Nephron progenitor cell (in vitro differentiated cells): ENCODE results near the gene BRINP2.

Source experiments
- DNase-seq: peaks from one replicate; pipeline ENCODE4 v3.0.0; 2021
- H3K27ac Mint-ChIP-seq: 2 replicates; pipeline ENCODE4 v1.8.0; 2021; ENCODE audit warnings: mild to moderate bottlenecking, moderate library complexity, mixed read lengths
- H3K27me3 Mint-ChIP-seq: 2 replicates; pipeline ENCODE4 v1.8.0; 2021; ENCODE audit warnings: mild to moderate bottlenecking, low read depth, mixed read lengths; ENCODE audit not compliant: poor library complexity
- H3K36me3 Mint-ChIP-seq: 2 replicates; pipeline ENCODE4 v1.8.0; 2021; ENCODE audit warnings: low read depth, mixed read lengths
- H3K4me1 Mint-ChIP-seq: 2 replicates; pipeline ENCODE4 v1.8.0; 2021; ENCODE audit warnings: mixed read lengths
- H3K4me3 Mint-ChIP-seq: 2 replicates; pipeline ENCODE4 v1.8.0; 2021; ENCODE audit warnings: mild to moderate bottlenecking, moderate library complexity, mixed read lengths
- H3K9me3 Mint-ChIP-seq: 2 replicates; pipeline ENCODE4 v1.8.0; 2021; ENCODE audit warnings: mild to moderate bottlenecking, moderate library complexity, mixed read lengths
- CTCF ChIP-seq: fragments of 200-600 bp; sonication (generic); IDR thresholded peaks from 2 replicates; pipeline ENCODE4 v1.5.0; 2021; ENCODE audit warnings: antibody characterized with exemption

Gene BRINP2

GRCh38 chr1:177302357-177303044, 131.7 kb downstream of the BRINP2 start:
- TF ChIP-seq CTCF = no peak
- Mint-ChIP-seq H3K36me3 (no peaks in the 10 kb centered on the region), H3K4me3 (no peak overlapping the region), H3K27ac (peak overlapping the region; percentile 6), H3K4me1 (peaks cover 34% of the 10 kb centered on the region), H3K9me3 (no peaks in the 10 kb centered on the region), H3K27me3 (peaks cover 4% of the 10 kb centered on the region)
- no peak for DNase-seq

- no peaks in the 10 kb centered on the region for H3K9me3 Mint-ChIP-seq
- no peak for TF ChIP-seq CTCF
- no peaks in the 10 kb centered on the region for H3K36me3 Mint-ChIP-seq
- H3K4me3 Mint-ChIP-seq = peak overlapping the region; percentile 20
- peaks cover 45% of the 10 kb centered on the region for H3K4me1 Mint-ChIP-seq
- DNase-seq = no peak
- H3K27ac Mint-ChIP-seq = peak overlapping the region; percentile 23
- peaks cover 12% of the 10 kb centered on the region for H3K27me3 Mint-ChIP-seq
Observed at GRCh38 chr1:177305040-177306018, 134.6 kb downstream of the BRINP2 start.

GRCh38 chr1:177306019-177306415, 135.3 kb downstream of the BRINP2 start:
- Mint-ChIP-seq H3K36me3 (no peaks in the 10 kb centered on the region), H3K4me1 (peaks cover 52% of the 10 kb centered on the region), H3K9me3 (no peaks in the 10 kb centered on the region), H3K27ac (no peak overlapping the region), H3K27me3 (peaks cover 12% of the 10 kb centered on the region), H3K4me3 (peak overlapping the region; percentile 20)
- no peak for TF ChIP-seq CTCF
- no peak for DNase-seq

GRCh38 chr1:177306981-177307380, 136.2 kb downstream of the BRINP2 start:
- Mint-ChIP-seq H3K36me3 (no peaks in the 10 kb centered on the region), H3K27me3 (peaks cover 12% of the 10 kb centered on the region), H3K4me3 (no peak overlapping the region), H3K4me1 (peaks cover 56% of the 10 kb centered on the region), H3K9me3 (no peaks in the 10 kb centered on the region), H3K27ac (no peak overlapping the region)
- TF ChIP-seq CTCF = no peak
- DNase-seq = no peak

GRCh38 chr1:177307771-177308170, 137.0 kb downstream of the BRINP2 start:
- TF ChIP-seq CTCF = no peak
- H3K36me3 Mint-ChIP-seq = no peaks in the 10 kb centered on the region
- H3K27ac Mint-ChIP-seq = no peak overlapping the region
- H3K4me3 Mint-ChIP-seq = no peak overlapping the region
- H3K27me3 Mint-ChIP-seq = peaks cover 12% of the 10 kb centered on the region
- no peak for DNase-seq
- H3K4me1 Mint-ChIP-seq = peaks cover 50% of the 10 kb centered on the region
- H3K9me3 Mint-ChIP-seq = no peaks in the 10 kb centered on the region
